GM18951 (cell line): ENCODE measurements around the gene TSPOAP1.

Source experiments
- POLR2A ChIP-seq: IDR thresholded peaks from 4 replicates; pipeline ENCODE4 v1.6.1; 2011; ENCODE audit warnings: mild to moderate bottlenecking; ENCODE audit not compliant: insufficient read length, insufficient read depth; ENCODE audit errors: extremely low read depth
- in situ Hi-C: fragments of 300-500 bp; cut with MboI; formaldehyde crosslinking; loops from one replicate; pipeline ENCODE4 v1.12.0; 2022; ENCODE audit warnings: low sequenced_read_pairs, mixed read lengths, inconsistent platforms; ENCODE audit not compliant: unreplicated experiment

The TSPOAP1 gene

DNA sequence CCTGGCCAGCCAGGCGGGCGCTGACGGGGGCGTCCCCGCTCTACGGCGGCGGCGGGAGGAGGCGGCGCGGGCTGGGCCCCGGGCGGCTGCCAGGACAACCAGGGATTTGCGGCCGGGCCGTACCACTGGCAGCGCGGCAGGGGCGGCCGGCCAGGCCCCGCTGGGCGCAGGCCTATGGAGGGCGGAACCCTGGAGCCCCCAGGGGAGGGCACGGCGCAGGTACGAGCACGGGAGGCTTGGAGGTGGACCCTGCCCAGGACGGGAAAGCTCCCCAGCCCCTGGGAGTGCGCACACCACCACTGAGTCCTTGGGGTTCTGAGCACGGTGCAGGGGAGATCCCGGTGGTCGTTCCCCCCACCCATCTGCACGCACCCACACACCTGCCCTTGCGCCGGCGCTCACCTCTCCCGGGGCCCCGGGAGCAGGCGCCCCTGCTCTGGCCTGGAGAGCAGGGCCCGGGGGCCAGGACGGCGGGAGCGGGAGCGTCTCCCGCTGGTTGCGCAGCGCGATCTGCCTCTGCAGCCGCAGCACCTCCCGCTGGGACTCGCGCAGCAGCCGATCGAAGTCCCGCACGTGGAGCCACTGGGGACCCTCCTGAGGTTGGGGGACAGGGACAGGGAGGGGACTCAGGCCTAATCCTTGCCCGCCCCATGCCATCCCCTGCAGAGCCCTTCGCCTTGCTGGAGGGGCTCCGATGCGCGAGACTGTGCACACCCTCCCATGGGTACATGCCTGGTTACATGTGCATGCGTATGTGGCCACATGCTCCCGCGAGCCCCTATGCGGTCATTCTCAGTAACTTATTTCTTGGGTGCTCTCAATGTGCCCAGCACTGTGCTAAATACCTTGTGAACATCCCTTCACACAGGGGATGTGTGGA is 3.9 kb downstream of the TSPOAP1 start:
- in situ Hi-C loops, result no loop called here
- TF ChIP-seq POLR2A, result no peak

DNA sequence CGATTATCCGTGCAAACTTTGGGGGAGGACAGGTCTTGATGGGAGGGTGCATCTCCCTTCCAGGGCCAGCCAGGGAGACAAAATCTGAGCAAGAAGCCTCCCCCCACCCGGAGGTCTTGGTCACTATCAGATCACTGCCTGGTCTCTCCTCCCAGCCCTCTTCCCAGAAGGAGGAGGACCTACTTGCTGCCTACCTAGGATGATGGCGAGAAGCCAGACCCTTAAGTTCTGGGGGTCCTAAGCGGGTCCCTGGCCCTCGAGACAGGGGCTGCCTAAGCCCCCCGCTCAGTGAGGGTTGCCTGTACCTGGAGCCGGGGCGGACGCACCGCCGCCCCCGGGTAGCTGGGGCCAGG is 4.6 kb downstream of the TSPOAP1 start:
- no peak for TF ChIP-seq POLR2A
- in situ Hi-C loops, result no loop called here

DNA sequence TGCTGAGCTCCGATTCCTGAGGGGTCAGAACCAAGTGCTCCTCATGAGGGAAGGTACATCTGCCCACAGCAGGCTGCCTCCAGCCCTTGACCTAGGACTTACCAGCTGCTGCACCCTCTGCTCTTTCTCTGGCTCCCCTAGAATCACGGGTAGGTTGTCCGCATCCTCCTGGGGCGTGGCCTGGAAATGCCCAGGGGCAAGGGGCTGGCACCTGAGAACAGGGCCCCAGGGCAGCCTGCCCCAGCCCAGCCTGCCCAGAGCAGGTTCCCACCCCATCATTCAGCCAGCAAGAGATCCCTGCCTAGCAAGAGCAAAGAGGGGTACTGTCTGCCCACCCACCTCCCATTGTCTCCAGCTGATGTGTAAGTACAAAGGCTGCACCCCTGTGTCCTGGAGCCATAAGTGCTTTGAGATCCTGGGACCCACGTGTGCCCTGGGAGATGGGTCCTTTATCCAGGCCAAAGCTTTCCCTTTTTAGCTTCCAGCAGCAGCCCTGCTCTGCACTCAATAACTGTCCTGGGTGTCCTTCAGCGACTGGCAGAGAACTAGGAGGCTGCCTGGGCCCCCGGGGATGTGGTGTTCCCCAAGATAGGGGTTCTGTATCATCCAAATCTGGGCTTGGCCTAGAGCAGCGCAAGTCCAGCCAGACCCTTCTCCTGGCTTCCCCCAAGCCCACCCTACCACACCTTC is 5.1 kb downstream of the TSPOAP1 start:
- TF ChIP-seq POLR2A, result no peak
- in situ Hi-C loops, result no loop called here

DNA sequence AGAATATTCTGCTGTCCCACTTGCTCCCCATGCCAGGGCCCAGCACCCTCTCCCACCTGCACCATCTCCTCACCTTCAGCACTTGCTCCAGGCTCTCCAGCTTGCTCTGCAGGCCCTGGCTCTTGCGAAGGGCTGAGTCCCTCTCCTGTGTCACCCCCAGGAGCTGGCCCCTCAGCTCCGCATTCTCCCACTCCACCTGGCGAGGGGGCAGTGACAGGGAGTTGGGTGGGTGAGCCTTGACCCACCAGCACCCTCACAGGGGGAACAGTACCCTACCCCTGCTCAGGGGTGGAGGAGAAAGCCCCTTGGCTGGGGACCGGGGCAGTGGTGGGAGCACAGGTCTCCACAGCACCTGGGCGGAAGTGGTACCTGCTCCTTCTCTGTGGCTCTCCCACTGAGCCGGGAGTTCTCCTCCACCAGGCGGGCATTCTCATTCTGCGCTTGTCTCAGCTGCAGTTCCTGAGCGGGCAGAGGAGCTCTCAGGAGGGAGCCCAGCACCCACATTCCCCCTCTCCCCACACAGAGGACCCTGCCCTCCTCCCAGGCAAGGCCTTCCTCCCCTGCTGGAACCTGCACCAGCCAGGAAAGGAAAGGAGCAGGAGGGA is 5.9 kb downstream of the TSPOAP1 start:
- TF ChIP-seq POLR2A, result no peak
- in situ Hi-C loops, result no loop called here

DNA sequence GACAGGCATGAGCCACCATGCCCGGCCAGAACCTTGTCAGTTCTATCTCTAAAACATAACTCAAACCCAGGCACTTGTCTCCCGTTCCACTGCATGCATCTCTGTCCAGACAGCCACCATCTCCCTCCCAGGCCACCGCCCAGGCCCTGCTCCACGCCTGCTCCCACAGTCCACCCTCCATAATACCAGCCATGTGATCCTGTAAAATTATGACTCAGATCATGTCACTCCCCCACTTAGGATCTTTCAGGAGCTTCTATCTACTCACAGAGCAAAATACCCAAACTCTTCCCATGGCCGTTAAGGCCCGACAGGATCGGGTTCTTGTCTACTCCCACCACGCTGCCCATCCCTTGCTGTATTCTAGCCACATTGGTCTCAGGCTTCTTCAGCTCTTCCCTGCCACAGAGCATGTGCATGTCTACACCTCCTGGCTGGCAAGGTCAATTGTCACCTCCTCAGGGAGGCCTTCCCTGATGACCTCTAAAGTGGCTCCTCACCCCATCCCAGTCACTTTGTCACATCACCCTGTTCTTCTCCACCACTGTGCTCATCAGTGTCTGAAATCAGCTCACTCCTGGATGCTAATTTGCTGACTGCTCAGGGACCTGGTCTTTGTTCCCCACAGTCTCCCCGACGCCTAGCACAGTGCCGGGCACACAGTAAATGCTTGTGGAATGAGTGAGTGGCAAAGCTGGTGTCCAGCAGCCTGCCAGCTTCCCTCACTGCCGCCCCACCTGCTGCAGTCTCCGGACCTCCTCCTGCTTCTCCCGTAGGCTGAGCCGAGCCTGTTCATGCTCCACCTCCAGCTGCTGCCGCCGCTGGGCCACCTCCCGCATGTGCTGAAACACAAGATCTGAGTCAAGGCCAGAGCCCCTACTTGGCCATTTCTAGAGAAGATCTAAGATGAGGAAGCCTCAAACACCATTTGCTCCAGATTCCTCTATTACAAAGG is 6.7 kb downstream of the TSPOAP1 start:
- no peak for TF ChIP-seq POLR2A
- in situ Hi-C loops, result no loop called here

DNA sequence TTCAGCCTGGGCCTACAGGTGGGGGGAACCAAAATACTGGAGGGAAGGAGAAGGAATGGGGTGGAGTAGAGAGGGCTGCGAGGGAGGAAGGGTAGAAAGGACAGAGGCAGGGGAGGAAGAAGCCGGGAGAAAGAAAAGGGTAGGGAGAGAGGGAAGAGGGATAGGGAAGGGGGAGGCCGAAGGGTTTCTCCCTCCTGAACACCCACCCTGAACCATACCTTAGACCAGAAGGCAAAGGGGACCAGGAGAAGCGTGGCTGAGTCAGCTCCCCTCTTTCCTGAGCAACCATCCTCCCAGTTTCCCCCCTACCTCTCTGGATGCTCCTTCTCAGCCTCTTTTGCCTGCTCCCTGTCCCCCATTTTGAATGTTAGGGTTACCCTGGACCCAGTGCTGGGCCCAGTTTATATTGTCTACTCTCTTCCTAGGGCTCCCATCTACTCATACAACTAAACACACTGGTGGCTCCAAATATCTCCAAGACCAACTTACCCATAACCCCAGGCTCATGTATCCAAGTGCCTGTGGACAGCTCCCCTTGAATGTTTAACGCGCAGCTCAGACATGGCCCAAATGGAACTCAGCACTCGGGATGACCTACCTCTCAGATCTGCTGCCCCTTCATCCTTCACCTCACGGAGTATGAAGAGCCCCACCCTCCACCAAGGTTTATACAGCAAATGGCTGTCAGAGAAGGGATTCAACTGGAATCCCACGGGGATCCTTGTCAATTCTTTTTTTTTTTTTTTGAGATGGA is 7.8 kb downstream of the TSPOAP1 start:
- TF ChIP-seq POLR2A, result no peak
- in situ Hi-C loops, result no loop called here

DNA sequence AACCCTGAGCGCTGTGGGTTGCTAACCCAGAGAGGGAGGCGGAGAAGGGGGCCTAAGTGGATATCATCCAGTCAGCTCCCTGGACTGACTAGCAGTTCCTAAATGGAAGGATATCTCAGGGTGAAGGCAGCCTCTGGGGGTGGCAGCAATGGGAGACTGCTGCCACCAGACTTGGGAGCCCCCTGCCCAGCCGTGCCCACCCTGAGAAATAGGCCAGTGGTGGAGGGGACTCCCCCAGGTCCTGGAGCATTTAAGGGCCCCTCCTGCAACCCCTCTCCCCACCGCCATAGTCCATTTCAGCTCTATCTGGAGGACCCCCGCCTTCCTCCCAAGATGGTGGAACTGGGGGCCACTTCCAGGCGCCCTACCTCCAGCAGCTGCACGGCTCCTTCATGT is 8.4 kb downstream of the TSPOAP1 start:
- TF ChIP-seq POLR2A, result no peak
- in situ Hi-C loops, result no loop called here

DNA sequence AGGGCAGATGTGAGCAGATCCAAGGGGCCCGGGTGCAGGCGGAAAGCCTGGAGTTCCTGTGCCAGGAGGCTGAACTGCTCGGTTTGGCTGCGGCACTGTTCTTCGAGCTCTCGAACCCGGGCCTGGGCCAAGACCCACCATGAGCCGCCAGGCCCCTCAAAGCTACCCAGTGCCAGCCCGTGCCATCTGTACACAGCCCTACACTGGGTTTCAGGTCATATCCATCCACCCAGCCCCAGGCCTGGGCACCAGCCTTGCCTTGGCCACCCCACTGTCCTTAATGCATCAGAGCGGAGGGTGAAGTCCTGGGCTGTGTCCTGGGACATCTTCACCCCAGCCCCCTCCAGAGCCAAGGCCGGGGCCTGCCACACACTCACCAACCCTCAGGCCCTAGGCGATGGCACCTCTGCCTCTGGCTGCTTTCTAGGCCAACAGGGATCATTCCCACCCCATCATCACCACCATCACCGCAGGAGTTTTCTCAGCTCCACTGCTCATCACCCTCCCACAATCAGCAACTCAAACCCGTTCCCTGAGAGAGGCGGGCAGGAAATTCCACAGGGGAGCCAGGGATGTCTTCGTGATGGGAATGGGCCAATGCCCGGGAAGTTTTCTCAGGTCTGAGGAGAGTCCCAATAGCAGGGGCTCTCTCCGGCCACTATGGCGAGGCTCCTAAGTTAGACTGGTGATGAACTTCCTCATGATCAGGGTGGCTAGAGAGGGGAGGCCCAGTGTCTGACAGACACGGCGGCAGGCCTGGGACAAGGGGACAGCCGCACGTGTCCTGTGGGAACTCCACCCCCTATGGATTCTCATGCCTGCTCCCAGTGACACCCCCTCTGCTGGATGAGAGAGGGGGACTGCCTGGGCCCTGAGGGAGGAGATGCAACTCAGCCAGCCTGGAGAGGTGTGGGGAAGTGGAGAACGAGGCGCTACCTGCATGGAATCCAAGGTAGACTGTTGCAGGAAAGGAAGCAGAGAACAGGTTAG is 9.1 kb downstream of the TSPOAP1 start:
- no peak for TF ChIP-seq POLR2A
- in situ Hi-C loops, result loop anchor here (10.0 kb wide), 1 partner anchor 105 kb away; no protein-coding TSS in a partner anchor

DNA sequence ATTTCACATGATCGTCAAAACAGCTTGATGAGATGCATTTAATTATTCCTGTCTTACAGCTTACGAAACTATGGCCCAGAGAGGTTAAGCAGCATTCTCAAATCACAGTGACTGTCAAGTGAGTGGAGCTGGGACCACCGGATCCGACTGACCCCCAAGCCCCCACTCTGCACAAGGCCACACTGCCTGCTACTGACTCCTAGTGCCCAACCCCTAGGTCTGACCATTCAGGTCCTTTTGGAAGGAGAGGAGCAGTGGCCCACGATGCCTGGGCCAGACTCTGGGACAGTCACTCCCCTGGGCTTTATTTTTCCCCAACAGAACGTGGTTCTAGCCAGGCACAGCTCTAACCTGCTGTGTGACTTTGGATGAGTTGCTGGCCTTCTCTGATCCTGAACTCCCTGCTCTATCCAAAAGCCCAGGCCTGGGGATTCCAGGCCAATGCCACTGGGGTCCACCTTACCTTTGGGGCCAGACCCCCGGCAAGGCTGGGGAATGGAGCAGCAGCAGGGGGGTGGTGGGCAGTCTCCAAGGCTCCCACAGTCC is 9.9 kb downstream of the TSPOAP1 start:
- in situ Hi-C loops, result loop anchor here (10.0 kb wide), 1 partner anchor 106 kb away; no protein-coding TSS in a partner anchor
- TF ChIP-seq POLR2A, result no peak

DNA sequence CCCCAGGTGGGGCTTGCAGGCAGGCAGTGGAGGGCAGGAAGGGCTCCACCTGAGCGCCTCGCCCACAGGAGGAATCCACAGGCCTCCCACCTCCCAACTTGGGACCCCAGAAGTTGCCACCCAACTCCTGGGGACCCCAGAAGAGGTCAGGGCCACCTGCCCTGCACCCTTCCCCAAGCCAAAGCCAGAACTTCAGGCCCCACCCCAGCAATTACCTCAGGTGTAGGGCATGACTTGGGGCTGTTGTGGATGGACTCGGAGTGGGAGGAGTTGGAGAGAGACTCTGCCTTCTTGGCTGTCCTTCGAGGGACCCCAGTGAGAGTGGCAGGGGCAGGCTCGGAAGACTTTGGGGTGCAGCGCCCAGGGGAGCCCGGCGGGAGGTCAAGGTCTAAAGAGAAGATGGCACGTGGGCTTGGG is 10.5 kb downstream of the TSPOAP1 start:
- in situ Hi-C loops, result loop anchor here (10.0 kb wide), 1 partner anchor 107 kb away; no protein-coding TSS in a partner anchor
- no peak for TF ChIP-seq POLR2A
